ENCODE measurements around the gene IFT43. TPM values are rescaled to one million over a fixed set of nuclear protein-coding genes. Genes with fewer than 3 reads are reported as not detected.

IFT43 gene
- total RNA-seq, 1 experiment from 2014 or later = 18.6 TPM

GRCh38 chr14:76080471-76080870 lies 94.9 kb downstream of the IFT43 start:
- H3K27me3 ChIP-seq (ENCODE audit: insufficient read depth, low read length) = no peaks in the 10 kb centered on the region
- no CpG with 5 or more reads among the region's 6 CpGs for WGBS (ENCODE audit: extremely low coverage, insufficient read length, low lambda C conversion rate)
- H3K27me3 Mint-ChIP-seq (ENCODE audit: low read depth) = peaks cover 10% of the 10 kb centered on the region

More at GRCh38 chr14:76080471-76080870, 94.9 kb downstream of the IFT43 start:
- Histone ChIP-seq H3K4me2 (ENCODE audit: insufficient read depth, insufficient read length, low read length) (no peak overlapping the region), H3K79me2 (ENCODE audit: insufficient read depth, low read length) (no peaks in the 10 kb centered on the region), H2BK20ac (ENCODE audit: low read depth, low read length, poor library complexity, severe bottlenecking) (no peak overlapping the region), H3K79me1 (ENCODE audit: insufficient read depth, low read depth, low read length, poor library complexity, severe bottlenecking) (no peaks in the 10 kb centered on the region), H3K9me3 (ENCODE audit: control insufficient read depth, low read depth, low read length) (no peaks in the 10 kb centered on the region), H3K9ac (ENCODE audit: extremely low read depth, insufficient read length, low read length) (no peak overlapping the region), H4K20me1 (ENCODE audit: control insufficient read depth, insufficient read depth, insufficient read length) (no peaks in the 10 kb centered on the region), H3K27ac (ENCODE audit: insufficient read length, low read depth, low read length) (no peak overlapping the region), H2BK120ac (ENCODE audit: low read depth, low read length, poor library complexity, severe bottlenecking) (no peak overlapping the region), H4K91ac (ENCODE audit: insufficient read length, low read depth, low read length) (no peak overlapping the region), H3K23me2 (ENCODE audit: insufficient read length, low read depth, low read length, poor library complexity, severe bottlenecking) (no peaks in the 10 kb centered on the region), H4K8ac (replicated peaks; ENCODE audit: insufficient read length, low read depth, low read length) (no peak overlapping the region), H3K56ac (ENCODE audit: insufficient read length, low read depth, low read length) (no peak overlapping the region), H3K18ac (ENCODE audit: insufficient read length, low read depth, low read length) (no peak overlapping the region), H2AFZ (ENCODE audit: low read length) (no peak overlapping the region), H4K5ac (ENCODE audit: insufficient read length, low read depth, low read length) (no peak overlapping the region), H2BK12ac (ENCODE audit: insufficient read length, low read depth, low read length) (no peak overlapping the region), H2AK5ac (ENCODE audit: insufficient read length, low read length) (no peak overlapping the region), H2BK5ac (ENCODE audit: insufficient read length, low read length) (no peak overlapping the region), H3K4me1 (ENCODE audit: insufficient read depth, low read length) (peaks cover 4% of the 10 kb centered on the region; the same call in 1 of the 2 replicates), H3K14ac (ENCODE audit: insufficient read depth, low read length) (no peak overlapping the region; the same call in 1 of the 2 replicates), H3T11ph (ENCODE audit: low read length) (no peak overlapping the region), H2BK15ac (ENCODE audit: low read depth, low read length) (no peak overlapping the region), H3K23ac (ENCODE audit: insufficient read length, low read depth, low read length) (no peak overlapping the region), H3K4ac (ENCODE audit: low read depth, low read length) (no peak overlapping the region)
- H3K4me1 Mint-ChIP-seq = peaks cover 35 to 40% of the 10 kb centered on the region in 2 experiments
- peaks cover 0 to 7% (median 0%) of the 10 kb centered on the region in 3 experiments; a peak in 2 of 7 replicates for H3K36me3 Mint-ChIP-seq (ENCODE audit: insufficient read depth in 1 of 3, low read depth in 3 of 3)
- H3K4me3 Mint-ChIP-seq = no peak overlapping the region
- DNase-seq = no peak
- H3K9me3 Mint-ChIP-seq = no peaks in the 10 kb centered on the region
- no peak overlapping the region for H3K27ac Mint-ChIP-seq
- TF ChIP-seq CTCF (conservative IDR thresholded peaks at IDR 0.05) = no peak
